SKM-1 treated with dmso at 0.1 percent for 144 hours (cell line): ENCODE data around the gene CEP85L.

Experiments used
- DNase-seq: peaks from one replicate; lab custom pipeline; 2025; ENCODE audit not compliant: unreplicated experiment; lab: John Stamatoyannopoulos, UW

CEP85L gene

GRCh38 chr6:118651282-118652050, at the start of gene CEP85L:
Gene CEP85L (minus strand): TSS chr6:118651591. CDS start chr6:118651269, 322 bp downstream.
- DNase-seq = peak; percentile 81

GRCh38 chr6:118700531-118700930, 49.1 kb upstream of the CEP85L start:
- DNase-seq = no peak

- DNase-seq = no peak
Observed at GRCh38 chr6:118697554-118697953, 46.2 kb upstream of the CEP85L start.

- DNase-seq = no peak
Observed at GRCh38 chr6:118696271-118696670, 44.9 kb upstream of the CEP85L start.

GRCh38 chr6:118693562-118693961, 42.2 kb upstream of the CEP85L start:
- no peak for DNase-seq

- DNase-seq = no peak
Observed at GRCh38 chr6:118685823-118686449, 34.5 kb upstream of the CEP85L start.

GRCh38 chr6:118683881-118684872, 32.8 kb upstream of the CEP85L start:
- DNase-seq = no peak

- no peak for DNase-seq
Observed at GRCh38 chr6:118680452-118681095, 29.2 kb upstream of the CEP85L start.

- no peak for DNase-seq
Observed at GRCh38 chr6:118679327-118679901, 28.0 kb upstream of the CEP85L start.

- no peak for DNase-seq
Observed at GRCh38 chr6:118678866-118679265, 27.5 kb upstream of the CEP85L start.

GRCh38 chr6:118677193-118677592, 25.8 kb upstream of the CEP85L start:
- DNase-seq = no peak

- no peak for DNase-seq
Observed at GRCh38 chr6:118675225-118675624, 23.8 kb upstream of the CEP85L start.

GRCh38 chr6:118674772-118675171, 23.4 kb upstream of the CEP85L start:
- DNase-seq = no peak

GRCh38 chr6:118672678-118673077, 21.3 kb upstream of the CEP85L start:
- no peak for DNase-seq

- DNase-seq = no peak
Observed at GRCh38 chr6:118669561-118669960, 18.2 kb upstream of the CEP85L start.

GRCh38 chr6:118668761-118669385, 17.5 kb upstream of the CEP85L start:
- no peak for DNase-seq

- DNase-seq = no peak
Observed at GRCh38 chr6:118667988-118668387, 16.6 kb upstream of the CEP85L start.

- DNase-seq = no peak
Observed at GRCh38 chr6:118665011-118665410, 13.6 kb upstream of the CEP85L start.

- DNase-seq = no peak
Observed at GRCh38 chr6:118663993-118664985, 12.9 kb upstream of the CEP85L start.
